Testis (tissue), 2 donors: ENCODE results near the gene DTHD1.

Experiments
- CTCF ChIP-seq, 3 experiments: fragments of 450-650 bp in 2 of 3; fragments of 200-600 bp in 1 of 3; sonication (generic) in 1 of 3; IDR thresholded peaks; one replicate each; pipeline ENCODE4 v1.5.1; 2016 to 2019; ENCODE audit warnings: antibody characterized with exemption in 3 of 3, mild to moderate bottlenecking in 2 of 3, moderate library complexity in 1 of 3
- POLR2A ChIP-seq: fragments of 450-650 bp; IDR thresholded peaks from one replicate; pipeline ENCODE4 v1.6.1; 2017; ENCODE audit warnings: antibody characterized with exemption, mild to moderate bottlenecking, moderate library complexity

- no peak for TF ChIP-seq CTCF (IDR thresholded peaks at IDR 0.05)
- TF ChIP-seq POLR2A: no peak
Observed at GRCh38 chr4:36251983-36252382, 29.4 kb upstream of the DTHD1 start.
